ENCODE measurements around the gene ANXA2.

GRCh38 chr15:60340207-60340921 is 57.4 kb downstream of the ANXA2 start:
- TF ChIP-seq YY1 (IDR thresholded peaks at IDR 0.05; ENCODE audit: insufficient read depth, insufficient read length) (no peak), ZNF274 (IDR thresholded peaks at IDR 0.05; ENCODE audit: low read depth, low read length) (no peak)
